Muscle of arm (tissue), 12 donors: ENCODE measurements around the gene RIPOR3. TPM values are rescaled to one million over a fixed set of nuclear protein-coding genes. Genes with fewer than 3 reads are reported as not detected.
"Not testable (repeated sequence)": the region's sequence is repeated elsewhere in the genome, so short reads cannot be mapped to it uniquely, and the experiment has no call there.

Experiments used
- DNase-seq: peaks from one replicate; pipeline ENCODE4 v3.0.0-alpha.2; 2013
- polyA plus RNA-seq, 12 donors: library from polyadenylated mRNA; unstranded; fragments of 120-200 nt; gene quantifications; one replicate each; pipeline ENCODE4 v1.2.1, GENCODE V29; 2013; ENCODE audit not compliant: insufficient read length in 12 of 12

Gene RIPOR3
- polyA plus RNA-seq, 12 donors = 4.3 to 15.1 (median 7.7) TPM; not detected in 1

GRCh38 chr20:50635676-50636600 is 55.4 kb downstream of the RIPOR3 start:
- DNase-seq = peak; percentile 65

GRCh38 chr20:50635014-50635557 is 56.3 kb downstream of the RIPOR3 start:
- DNase-seq = no peak

DNA sequence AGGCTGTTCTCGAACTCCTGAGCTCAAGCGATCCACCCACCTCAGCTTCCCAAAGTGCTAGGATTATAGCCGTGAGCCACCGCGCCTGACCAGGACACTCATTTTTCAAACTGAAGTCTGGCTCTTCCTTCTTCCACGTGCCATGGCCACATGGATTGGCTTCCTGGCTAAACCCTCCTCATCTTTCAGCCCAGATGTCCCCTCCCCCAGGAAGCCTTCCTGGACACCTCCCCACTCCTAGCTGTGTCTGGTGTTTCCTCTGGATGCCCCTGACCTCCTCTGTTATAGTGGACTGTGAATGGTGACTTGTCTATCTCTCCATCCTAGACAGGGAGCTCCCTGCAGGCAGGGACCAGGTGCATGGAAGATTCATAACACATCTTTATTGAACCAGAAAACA is 57.2 kb downstream of the RIPOR3 start:
- no peak for DNase-seq

DNA sequence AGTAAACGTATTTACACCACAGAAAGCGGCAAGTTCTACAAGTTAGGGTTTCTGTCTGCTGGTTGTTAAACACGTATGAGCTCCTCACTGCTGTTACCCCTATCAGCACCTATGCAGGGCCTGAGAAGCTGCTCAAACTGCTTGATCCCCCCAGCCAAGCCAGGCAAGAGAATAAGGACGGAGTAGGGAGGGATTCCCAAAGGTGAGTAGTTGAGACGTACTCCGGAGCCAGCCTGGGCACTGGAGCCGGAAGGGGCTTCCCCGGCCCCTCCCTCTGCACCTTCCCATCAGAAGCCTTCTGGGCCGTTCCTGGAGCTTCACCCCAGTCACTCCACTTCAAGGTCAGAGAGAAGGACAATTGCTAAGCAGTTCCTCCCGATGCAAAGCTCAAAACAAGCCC is 58.0 kb downstream of the RIPOR3 start:
- no peak for DNase-seq

DNA sequence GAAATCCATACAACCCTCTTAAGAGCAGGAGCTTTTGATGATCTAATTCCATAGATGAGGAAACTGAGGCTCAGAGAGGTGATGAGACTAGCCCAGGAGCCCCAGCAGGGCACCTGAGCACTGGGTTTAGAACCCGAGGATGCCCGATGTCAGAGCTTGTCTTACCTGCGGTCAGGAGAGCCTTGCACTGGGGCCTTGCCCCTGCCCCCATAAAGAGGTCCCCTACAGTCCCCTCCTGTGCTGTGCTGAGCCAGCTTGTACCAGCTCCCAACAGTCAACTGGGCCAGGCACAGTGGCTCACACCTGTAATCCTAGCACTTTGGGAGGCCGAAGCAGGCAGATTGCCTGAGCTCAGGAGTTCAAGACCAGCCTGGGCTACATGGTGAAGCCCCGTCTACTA is 58.6 kb downstream of the RIPOR3 start:
- no peak for DNase-seq

GRCh38 chr20:50632236-50632635 is 59.1 kb downstream of the RIPOR3 start:
- DNase-seq = no peak

GRCh38 chr20:50630578-50631263 is 60.6 kb downstream of the RIPOR3 start:
- no peak for DNase-seq

GRCh38 chr20:50629670-50630045 is 61.7 kb downstream of the RIPOR3 start:
- no peak for DNase-seq

GRCh38 chr20:50628853-50629669 is 62.3 kb downstream of the RIPOR3 start:
- no peak for DNase-seq

- DNase-seq = no peak
Observed at GRCh38 chr20:50628332-50628731, 63.0 kb downstream of the RIPOR3 start.

DNA sequence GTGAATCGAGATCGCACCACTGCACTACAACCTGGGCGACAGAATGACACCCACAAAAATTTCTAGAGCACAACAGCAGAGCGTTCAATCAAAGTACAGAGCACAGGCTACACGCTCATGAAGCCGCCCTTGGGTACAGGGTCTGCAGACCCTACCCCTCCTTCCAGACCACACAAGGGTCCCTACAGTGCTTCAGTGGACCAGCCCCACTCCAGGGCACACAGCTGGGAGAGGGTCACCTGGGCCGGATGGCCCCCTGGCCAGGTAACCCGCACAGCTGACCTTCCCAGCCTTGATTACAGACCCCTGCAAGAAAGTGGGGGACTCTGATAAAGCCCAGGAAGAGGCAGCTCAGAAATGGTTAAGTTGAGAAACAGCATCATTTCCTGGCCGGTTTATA is 63.6 kb downstream of the RIPOR3 start:
- DNase-seq = no peak

- DNase-seq = peak; percentile 56
Observed at GRCh38 chr20:50625986-50626677, 65.2 kb downstream of the RIPOR3 start.

DNA sequence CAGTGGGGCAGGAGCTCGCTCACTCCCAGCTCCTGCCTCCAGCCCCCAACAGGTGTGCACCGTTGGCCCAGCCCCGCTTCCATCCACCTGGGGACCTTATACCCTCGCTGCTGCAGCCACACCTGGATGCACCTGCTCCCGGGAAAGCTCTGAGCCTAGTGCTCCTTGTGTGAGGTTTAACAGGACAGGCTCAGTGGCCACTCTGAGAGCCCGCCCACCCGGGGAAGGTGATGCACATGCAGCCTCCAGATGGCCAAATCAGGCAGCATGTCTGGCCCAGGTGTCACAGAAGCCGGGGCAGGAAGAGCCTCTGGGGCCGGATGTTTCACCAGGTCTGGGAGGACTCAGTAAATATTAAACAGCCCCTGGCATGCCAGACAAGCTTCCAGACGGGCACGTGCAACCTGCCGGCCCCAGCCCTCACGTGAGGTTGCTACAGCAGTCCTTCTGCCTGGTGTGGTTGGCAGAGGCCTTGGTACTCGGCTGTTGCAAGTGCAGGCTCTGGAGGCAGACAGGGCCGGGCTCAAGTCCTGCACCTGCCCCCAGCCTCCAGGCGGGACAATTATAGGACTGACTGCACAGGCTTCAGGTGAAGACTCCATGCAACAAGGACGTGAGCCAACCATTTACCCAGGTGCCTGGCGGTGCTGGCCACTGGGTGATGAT is 66.9 kb downstream of the RIPOR3 start:
- no peak for DNase-seq

DNA sequence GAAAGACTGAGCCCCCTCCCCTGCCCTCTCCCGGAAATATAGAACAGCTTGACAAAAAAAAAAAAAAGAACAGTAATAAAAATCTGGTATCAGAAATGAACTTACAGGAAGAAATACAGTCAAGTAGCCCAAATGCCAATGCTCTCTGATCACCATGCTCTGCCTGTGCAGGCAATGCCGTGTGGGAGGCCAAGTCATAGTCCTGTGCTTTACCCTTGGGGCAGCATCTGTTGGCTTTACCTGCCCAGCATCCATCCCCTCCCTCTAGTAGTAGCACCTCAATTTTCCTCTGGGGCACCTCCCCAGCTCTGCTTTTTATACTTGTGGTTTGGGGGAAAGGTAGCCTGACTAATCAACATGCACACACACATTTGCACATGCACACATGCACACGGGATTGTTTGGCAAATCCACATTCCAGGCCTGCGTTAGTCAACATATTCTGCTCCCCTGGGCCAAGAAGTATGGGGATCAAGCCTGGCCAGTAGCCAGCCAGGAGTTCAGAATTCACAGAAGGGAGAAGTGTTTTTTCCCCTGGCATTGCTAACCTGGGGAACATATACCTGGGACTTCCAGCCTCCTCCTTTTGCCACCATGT is 70.2 kb downstream of the RIPOR3 start:
- no peak for DNase-seq

- not testable (repeated sequence) for DNase-seq
Observed at GRCh38 chr20:50620459-50620858, 70.9 kb downstream of the RIPOR3 start.

DNA sequence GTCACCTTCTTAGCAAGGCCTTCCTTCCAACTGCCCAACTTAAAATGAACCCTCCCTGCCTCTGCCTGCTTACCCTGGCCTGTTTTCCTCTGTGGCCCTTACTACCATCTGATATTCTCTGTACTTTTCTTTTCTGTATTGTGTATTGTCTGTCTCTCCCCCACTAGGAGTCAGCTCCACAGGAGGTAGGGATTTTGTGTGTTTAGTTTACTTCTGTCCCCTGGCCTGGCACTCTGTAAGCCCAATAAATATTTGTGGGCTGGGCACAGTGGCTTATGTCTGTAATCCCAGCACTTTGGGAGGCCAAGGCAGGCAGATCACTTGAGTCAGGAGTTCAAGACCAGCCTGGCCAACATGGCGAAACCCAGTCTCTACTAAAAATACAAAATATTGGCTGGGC is 72.8 kb downstream of the RIPOR3 start:
- DNase-seq = no peak

DNA sequence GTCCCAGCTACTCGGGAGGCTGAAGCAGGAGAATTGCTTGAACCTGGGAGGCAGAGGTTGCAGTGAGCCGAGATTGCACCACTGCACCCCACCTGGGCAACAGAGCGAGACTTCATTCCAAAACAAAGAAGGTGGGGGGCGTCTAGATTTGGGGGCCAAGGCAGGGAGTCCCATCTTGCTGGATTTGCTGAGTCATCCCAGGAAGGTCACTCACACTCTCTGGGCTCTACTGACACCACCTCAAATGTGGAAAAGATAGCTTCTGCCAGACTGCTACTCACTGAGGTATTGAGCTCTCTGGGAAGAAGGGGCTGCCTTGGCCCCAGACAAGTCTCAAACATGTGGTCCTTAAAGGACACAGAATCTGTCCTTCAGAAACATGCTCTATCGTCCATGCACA is 74.3 kb downstream of the RIPOR3 start:
- DNase-seq = no peak

DNA sequence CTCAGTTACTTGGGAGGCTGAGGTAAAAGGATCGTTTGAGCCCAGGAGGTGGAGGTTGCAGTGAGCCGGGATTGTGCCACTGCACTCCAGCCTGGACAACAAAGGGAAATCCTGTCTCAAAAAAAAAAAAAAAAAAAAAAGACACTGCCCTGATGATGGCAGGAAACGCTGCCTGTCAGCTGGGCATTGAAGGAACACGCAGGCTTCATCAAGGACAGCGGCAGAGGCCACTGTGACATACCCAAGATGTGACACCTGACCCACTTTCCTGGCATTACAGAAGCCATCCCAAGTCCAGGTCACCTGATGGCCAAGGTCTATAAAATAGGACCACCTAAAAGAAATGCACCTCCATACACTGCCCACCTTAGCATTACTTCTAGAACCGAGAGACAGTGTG is 75.9 kb downstream of the RIPOR3 start:
- no peak for DNase-seq

GRCh38 chr20:50613438-50614169 is 77.7 kb downstream of the RIPOR3 start:
- DNase-seq = no peak
